GM12878 (cell line): ENCODE data around the gene ING1. TPM values are rescaled to one million over a fixed set of nuclear protein-coding genes. Genes with fewer than 3 reads are reported as not detected.

ENCODE experiments used
- ATAC-seq: fragments of 200-7000 bp; cut with Tn5 transposase; 3 replicates; pipeline ENCODE4 v1.9.1; 2020; ENCODE audit warnings: mild to moderate bottlenecking, moderate library complexity
- BruUV-seq: library from RNA; stranded (reverse); fragments of 400-500 nt; replicated peaks from 2 replicates; lab custom pipeline; 2021; lab: Mats Ljungman, UMichigan
- CTCF ChIA-PET: fragments of 300-600 bp; sonication (Branson Sonifier 250); formaldehyde crosslinking; extraction: SDS; loops from one replicate; lab custom pipeline; 2021; ENCODE audit warnings: inconsistent platforms; lab: Yijun Ruan, JAX
- POLR2A ChIA-PET: fragments of 350-600 bp; formaldehyde crosslinking; extraction: SDS; loops from one replicate; lab custom pipeline; 2021; ENCODE audit warnings: inconsistent platforms; lab: Charles Lee
- RAD21 ChIA-PET: fragments of 300-600 bp; sonication (Branson Sonifier 250); formaldehyde crosslinking; loops from one replicate; lab custom pipeline; 2023; ENCODE audit warnings: antibody characterized with exemption; ENCODE audit not compliant: unreplicated experiment; lab: Charles Lee
- SMC1A ChIA-PET: fragments of 300-600 bp; sonication (Branson Sonifier 250); formaldehyde crosslinking; loops from one replicate; lab custom pipeline; 2023; ENCODE audit not compliant: unreplicated experiment, uncharacterized antibody; lab: Charles Lee
- DNase-seq: peaks from one replicate; pipeline ENCODE4 v3.0.0-alpha.2; 2011; ENCODE audit warnings: low read depth, low spot score
- FAIRE-seq: peaks from 3 replicates; lab custom pipeline; 2011; peaks lifted over from hg19 to GRCh38; lab: Jason Lieb, UNC
- H2AFZ ChIP-seq: 2 replicates; pipeline ENCODE4 v1.6.0; 2011; ENCODE audit warnings: low read depth, low read length, control low read depth; ENCODE audit not compliant: control insufficient read depth
- H3K27ac ChIP-seq: 2 replicates; pipeline ENCODE4 v1.5.1; 2011; ENCODE audit warnings: control low read depth; ENCODE audit not compliant: control insufficient read depth, insufficient read depth
- H3K27me3 ChIP-seq, 2 experiments: replicated peaks in 1 of 2; 2 replicates each; pipeline versions ENCODE4 v1.6.0 to v1.6.1; 2011; ENCODE audit warnings: low read length in 1 of 2; ENCODE audit not compliant: control insufficient read depth in 2 of 2, insufficient read depth in 2 of 2
- H3K36me3 ChIP-seq, 2 experiments: 2 replicates each; pipeline ENCODE4 v1.5.1; 2011; ENCODE audit warnings: low read length in 1 of 2; ENCODE audit not compliant: control insufficient read depth in 2 of 2, insufficient read depth in 2 of 2
- H3K4me1 ChIP-seq: 2 replicates; pipeline ENCODE4 v1.6.1; 2011; ENCODE audit warnings: mild to moderate bottlenecking, low read length, moderate library complexity, mixed read lengths; ENCODE audit not compliant: control insufficient read depth, insufficient read depth
- H3K4me2 ChIP-seq: 2 replicates; pipeline ENCODE4 v1.6.0; 2011; ENCODE audit warnings: control low read depth; ENCODE audit not compliant: control insufficient read depth, insufficient read depth
- H3K4me3 ChIP-seq: fragments of 200-600 bp; sonication (generic); 2 replicates; pipeline ENCODE4 v1.5.1; 2016
- H3K79me2 ChIP-seq: 2 replicates; pipeline ENCODE4 v1.6.0; 2011; ENCODE audit warnings: low read length; ENCODE audit not compliant: control insufficient read depth, insufficient read depth
- H3K9ac ChIP-seq: 2 replicates; pipeline ENCODE4 v1.8.0; 2011; ENCODE audit warnings: low read length, control low read depth, mixed read lengths; ENCODE audit not compliant: control insufficient read depth, insufficient read depth
- H3K9me3 ChIP-seq: replicated peaks from 3 replicates; pipeline ENCODE4 v1.5.1; 2011; ENCODE audit warnings: mild to moderate bottlenecking, low read length; ENCODE audit not compliant: control insufficient read depth, insufficient read depth
- H4K20me1 ChIP-seq: 2 replicates; pipeline ENCODE4 v1.6.0; 2011; ENCODE audit not compliant: control insufficient read depth, insufficient read depth
- BACH1 ChIP-seq: fragments of 450-650 bp; IDR thresholded peaks from 2 replicates; pipeline ENCODE4 v1.6.1; 2017; ENCODE audit warnings: mild to moderate bottlenecking, borderline replicate concordance
- BCL11A ChIP-seq: IDR thresholded peaks from 2 replicates; pipeline ENCODE4 v1.6.1; 2011; ENCODE audit warnings: low read depth, low read length
- BHLHE40 ChIP-seq, 2 experiments: fragments of 450-650 bp in 1 of 2; IDR thresholded peaks; 2 replicates each; pipeline ENCODE4 v1.6.1; 2011 to 2017; ENCODE audit warnings: low read depth in 2 of 2, borderline replicate concordance in 1 of 2, improper control_type of control experiment in 1 of 2, low read length in 1 of 2, mild to moderate bottlenecking in 1 of 2
- CEBPB ChIP-seq, 2 experiments: fragments of 150-350 bp in 1 of 2; IDR thresholded peaks; 2 replicates each; pipeline ENCODE4 v1.6.1; 2012 to 2014; ENCODE audit warnings: low read depth in 2 of 2, low read length in 2 of 2, borderline replicate concordance in 1 of 2, inconsistent platforms in 1 of 2
- KLF5 ChIP-seq: fragments of 450-650 bp; IDR thresholded peaks from 2 replicates; pipeline ENCODE4 v1.6.1; 2014; ENCODE audit warnings: mild to moderate bottlenecking; ENCODE audit not compliant: partially characterized antibody
- LARP7 ChIP-seq: fragments of 450-650 bp; IDR thresholded peaks from 2 replicates; pipeline ENCODE4 v1.6.1; 2017; ENCODE audit warnings: mild to moderate bottlenecking
- MXI1 ChIP-seq: fragments of 150-350 bp; IDR thresholded peaks from 2 replicates; pipeline ENCODE4 v1.6.1; 2011; ENCODE audit warnings: low read depth, mild to moderate bottlenecking, inconsistent platforms, low read length, improper control_type of control experiment
- POLR2AphosphoS5 ChIP-seq: IDR thresholded peaks from 2 replicates; pipeline ENCODE4 v1.6.1; 2011; ENCODE audit warnings: mild to moderate bottlenecking, low read length, inconsistent platforms
- RCOR1 ChIP-seq: conservative IDR thresholded peaks from 2 replicates; pipeline ENCODE4 v1.6.1; 2012; ENCODE audit warnings: low read depth, low read length, improper control_type of control experiment
- RFX5 ChIP-seq: IDR thresholded peaks from 2 replicates; pipeline ENCODE4 v1.6.1; 2011; ENCODE audit warnings: low read depth, low read length, improper control_type of control experiment
- SMC3 ChIP-seq: IDR thresholded peaks from 2 replicates; pipeline ENCODE4 v1.6.1; 2011; ENCODE audit warnings: low read length, improper control_type of control experiment, borderline replicate concordance
- SPI1 ChIP-seq: IDR thresholded peaks from 2 replicates; pipeline ENCODE4 v1.6.1; 2011; ENCODE audit warnings: low read depth, mild to moderate bottlenecking, low read length, moderate library complexity, borderline replicate concordance; ENCODE audit not compliant: insufficient read depth
- STAT1 ChIP-seq: fragments of 450-650 bp; conservative IDR thresholded peaks from 2 replicates; pipeline ENCODE4 v1.6.1; 2014; ENCODE audit warnings: antibody characterized with exemption, mild to moderate bottlenecking
- STAT3 ChIP-seq: IDR thresholded peaks from 2 replicates; pipeline ENCODE4 v1.6.1; 2011; ENCODE audit warnings: low read depth, low read length, improper control_type of control experiment
- TBL1XR1 ChIP-seq: IDR thresholded peaks from 2 replicates; pipeline ENCODE4 v1.6.1; 2012; ENCODE audit warnings: low read depth, low read length, improper control_type of control experiment
- TCF3 ChIP-seq: IDR thresholded peaks from 2 replicates; pipeline ENCODE4 v1.6.1; 2012; ENCODE audit warnings: low read depth, mild to moderate bottlenecking, low read length, borderline replicate concordance; ENCODE audit not compliant: insufficient read depth
- ZBED1 ChIP-seq: IDR thresholded peaks from 2 replicates; pipeline ENCODE4 v1.6.1; 2016; ENCODE audit warnings: borderline replicate concordance
- ZNF622 ChIP-seq: fragments of 450-650 bp; IDR thresholded peaks from 2 replicates; pipeline ENCODE4 v1.6.1; 2017; ENCODE audit warnings: mild to moderate bottlenecking, inconsistent platforms
- WGBS: methylation state at CpG from one replicate; pipeline ENCODE4 v1.1.6; 2016; ENCODE audit warnings: low lambda C conversion rate; ENCODE audit not compliant: insufficient replicate concordance, insufficient coverage; ENCODE audit errors: missing lambda C conversion rate; 5-methylcytosine and 5-hydroxymethylcytosine counted together
- in situ Hi-C: fragments of 300-500 bp; cut with MboI; formaldehyde crosslinking; loops from 9 replicates; pipeline ENCODE4 v1.14.3; 2018; ENCODE audit warnings: mixed read lengths
- intact Hi-C: fragments of 100-400 bp; cut with micrococcal nuclease; formaldehyde crosslinking; loops from one replicate; pipeline ENCODE4 v1.14.2; 2022; ENCODE audit not compliant: unreplicated experiment
- polyA plus RNA-seq, 11 experiments: library from polyadenylated mRNA; depleted of rRNA in 4 of 11; unstranded in 6 of 11; stranded (reverse) in 5 of 11; fragments of >200 nt; fragmentation: Nextera tagmentation in 4 of 11; fragmentation: Illumina TruSeq in 1 of 11; extraction: Ambion mirVana in 4 of 11; extraction: Trizol in 1 of 11; gene quantifications; 1 replicate in 1 of 11; 2 replicates in 10 of 11; pipeline versions ENCODE4 v1.2.1 to v1.2.3, GENCODE V29; 2011 to 2016; ENCODE audit warnings: inconsistent platforms in 2 of 11, missing spikeins in 2 of 11, low read depth in 1 of 11
- total RNA-seq, 4 experiments: library from RNA; depleted of rRNA in 3 of 4; stranded (reverse); fragments of >200 nt in 3 of 4; fragmentation: Illumina TruSeq in 1 of 4; extraction: Trizol in 1 of 4; gene quantifications; 2 replicates each; pipeline versions ENCODE4 v1.2.1 to v1.2.3, GENCODE V29; 2013 to 2021
- TF ChIP-seq, protein P1 (sequence below): fragments of 450-650 bp; IDR thresholded peaks from 2 replicates; pipeline ENCODE4 v1.6.1; 2017; ENCODE audit warnings: low read depth, mild to moderate bottlenecking, moderate library complexity
- TF ChIP-seq, protein P2 (sequence below): IDR thresholded peaks from 2 replicates; pipeline ENCODE4 v1.6.1; 2011; ENCODE audit warnings: mild to moderate bottlenecking, low read depth, low read length, moderate library complexity; ENCODE audit not compliant: insufficient replicate concordance

Gene ING1
- total and polyA plus RNA-seq, 10 of the 15 experiments (the other 5 are each of a cell fraction or from before 2014, with no cell fraction given) = 1.3 to 20.4 (median 13.1) TPM

DNA sequence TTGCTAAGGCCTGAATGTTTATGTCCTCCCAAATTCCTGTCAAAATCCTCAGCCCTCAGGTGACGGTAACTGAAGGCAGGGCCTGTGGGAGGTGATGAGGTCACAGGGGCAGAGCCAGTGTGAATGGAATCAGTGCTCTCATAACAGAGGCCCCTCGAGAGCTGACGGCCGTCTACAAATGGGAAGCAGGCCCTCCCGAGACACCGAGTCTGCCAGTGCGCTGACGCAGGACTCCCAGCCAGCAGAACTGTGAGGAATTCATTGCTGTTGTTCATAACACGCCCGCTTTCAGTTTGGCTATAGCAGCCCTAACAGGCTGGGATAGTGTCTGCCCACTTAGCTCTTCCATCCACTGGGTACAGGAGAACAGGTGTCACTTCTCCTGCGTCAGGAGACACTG is 48.8 kb upstream of the ING1 start:
- TF ChIP-seq, protein P1, sequence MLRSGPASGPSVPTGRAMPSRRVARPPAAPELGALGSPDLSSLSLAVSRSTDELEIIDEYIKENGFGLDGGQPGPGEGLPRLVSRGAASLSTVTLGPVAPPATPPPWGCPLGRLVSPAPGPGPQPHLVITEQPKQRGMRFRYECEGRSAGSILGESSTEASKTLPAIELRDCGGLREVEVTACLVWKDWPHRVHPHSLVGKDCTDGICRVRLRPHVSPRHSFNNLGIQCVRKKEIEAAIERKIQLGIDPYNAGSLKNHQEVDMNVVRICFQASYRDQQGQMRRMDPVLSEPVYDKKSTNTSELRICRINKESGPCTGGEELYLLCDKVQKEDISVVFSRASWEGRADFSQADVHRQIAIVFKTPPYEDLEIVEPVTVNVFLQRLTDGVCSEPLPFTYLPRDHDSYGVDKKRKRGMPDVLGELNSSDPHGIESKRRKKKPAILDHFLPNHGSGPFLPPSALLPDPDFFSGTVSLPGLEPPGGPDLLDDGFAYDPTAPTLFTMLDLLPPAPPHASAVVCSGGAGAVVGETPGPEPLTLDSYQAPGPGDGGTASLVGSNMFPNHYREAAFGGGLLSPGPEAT = no peak
- TF ChIP-seq POLR2AphosphoS5 = no peak
- TF ChIP-seq BHLHE40 (IDR thresholded peaks at IDR 0.05; ENCODE audit: borderline replicate concordance in 1 of 2, low read depth in 2 of 2, low read length in 1 of 2) = no peak
- no peak for TF ChIP-seq RFX5
- no peak for TF ChIP-seq TCF3
- TF ChIP-seq SMC3 = no peak
- no peak for TF ChIP-seq BCL11A
- TF ChIP-seq, protein P2, sequence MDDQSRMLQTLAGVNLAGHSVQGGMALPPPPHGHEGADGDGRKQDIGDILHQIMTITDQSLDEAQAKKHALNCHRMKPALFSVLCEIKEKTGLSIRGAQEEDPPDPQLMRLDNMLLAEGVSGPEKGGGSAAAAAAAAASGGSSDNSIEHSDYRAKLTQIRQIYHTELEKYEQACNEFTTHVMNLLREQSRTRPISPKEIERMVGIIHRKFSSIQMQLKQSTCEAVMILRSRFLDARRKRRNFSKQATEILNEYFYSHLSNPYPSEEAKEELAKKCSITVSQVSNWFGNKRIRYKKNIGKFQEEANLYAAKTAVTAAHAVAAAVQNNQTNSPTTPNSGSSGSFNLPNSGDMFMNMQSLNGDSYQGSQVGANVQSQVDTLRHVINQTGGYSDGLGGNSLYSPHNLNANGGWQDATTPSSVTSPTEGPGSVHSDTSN = no peak
- TF ChIP-seq SPI1 = no peak
- no peak for TF ChIP-seq ZNF622
- TF ChIP-seq STAT1 = no peak
- TF ChIP-seq BACH1 = no peak
- no peak for TF ChIP-seq LARP7
- no peak for TF ChIP-seq MXI1
- no peak for TF ChIP-seq STAT3
- TF ChIP-seq TBL1XR1 = no peak
- no peak for TF ChIP-seq ZBED1
- no peak for TF ChIP-seq RCOR1
- no peak for TF ChIP-seq CEBPB (IDR thresholded peaks at IDR 0.05; ENCODE audit: borderline replicate concordance in 1 of 2, low read depth in 2 of 2, low read length in 2 of 2)
- no peak for TF ChIP-seq KLF5
- intact Hi-C loops = no loop called here
- H4K20me1 ChIP-seq = no peaks in the 10 kb centered on the region
- DNase-seq (no peak), FAIRE-seq (no peak), ATAC-seq (no peak)
- no peaks in the 10 kb centered on the region; the same call in 2 of the 3 replicates for H3K9me3 ChIP-seq
- ChIA-PET SMC1A (no interaction called here), POLR2A (no interaction called here), RAD21 (interaction anchor here (1.6 kb wide), 1 partner anchor 12 kb away, joined by 3 read pairs; no protein-coding TSS in a partner anchor), CTCF (interaction anchor here (1.3 kb wide), 1 partner anchor 12 kb away, joined by 3 read pairs; no protein-coding TSS in a partner anchor)
- no peaks in the 10 kb centered on the region for H3K27me3 ChIP-seq
- H3K36me3 ChIP-seq = peaks cover 23 to 24% of the 10 kb centered on the region in 2 experiments; a peak in 3 of 4 replicates
- no peak overlapping the region for H3K27ac ChIP-seq
- no peaks in the 10 kb centered on the region for H3K79me2 ChIP-seq
- H3K4me3 ChIP-seq = no peak overlapping the region
- no peaks in the 10 kb centered on the region for H3K4me1 ChIP-seq
- in situ Hi-C loops = no loop called here
- BruUV-seq = no TSS peak
- H3K9ac ChIP-seq = no peak overlapping the region
- H2AFZ ChIP-seq = no peak overlapping the region
- no peak overlapping the region for H3K4me2 ChIP-seq
- WGBS = 99% methylated on average over 11 of the region's 11 CpGs
